Measurements from ENCODE around the gene RPL18.
"Not testable (repeated sequence)": the region's sequence is repeated elsewhere in the genome, so short reads cannot be mapped to it uniquely, and the experiment has no call there.

The RPL18 gene

GRCh38 chr19:48588670-48589401 lies 30.1 kb downstream of the RPL18 start:
- no peak overlapping the region for H3K27ac ChIP-seq

GRCh38 chr19:48587387-48587786 lies 31.6 kb downstream of the RPL18 start:
- no peak for TF ChIP-seq CTCF (IDR thresholded peaks at IDR 0.05)
- no peak for TF ChIP-seq ZFX (IDR thresholded peaks at IDR 0.05; ENCODE audit: borderline replicate concordance)
- no peak overlapping the region for H3K27ac ChIP-seq

More at GRCh38 chr19:48588670-48589401, 30.1 kb downstream of the RPL18 start:
- TF ChIP-seq ZFX (IDR thresholded peaks at IDR 0.05; ENCODE audit: borderline replicate concordance): no peak
- peak; percentile 98 for TF ChIP-seq CTCF (IDR thresholded peaks at IDR 0.05)

- no peak overlapping the region for H3K27ac ChIP-seq
Measured at GRCh38 chr19:48582168-48582567, 36.8 kb downstream of the RPL18 start.

DNA sequence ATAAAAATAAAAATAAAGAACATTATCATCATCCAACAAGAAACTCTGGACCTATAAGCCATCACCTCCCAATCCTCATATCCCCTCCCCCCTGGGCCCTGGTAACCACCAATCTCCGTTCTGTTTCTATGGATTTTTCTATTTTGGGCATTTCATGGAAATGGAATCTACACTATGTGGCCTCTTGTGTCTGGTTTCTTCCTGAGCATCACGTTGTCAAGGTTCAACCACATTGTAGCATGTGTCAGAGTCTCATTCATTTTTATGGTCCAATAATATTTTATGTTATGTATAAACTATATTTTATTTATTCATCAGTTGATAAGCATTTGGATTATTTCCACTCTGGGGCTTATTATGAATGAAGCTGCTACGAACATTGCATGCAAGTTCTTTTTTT lies 40.1 kb downstream of the RPL18 start:
- no peak overlapping the region for H3K27ac ChIP-seq
- TF ChIP-seq CTCF (IDR thresholded peaks at IDR 0.05) (no peak), ZFX (IDR thresholded peaks at IDR 0.05; ENCODE audit: borderline replicate concordance) (no peak)

More at GRCh38 chr19:48582168-48582567, 36.8 kb downstream of the RPL18 start:
- TF ChIP-seq CTCF (IDR thresholded peaks at IDR 0.05) (no peak), ZFX (IDR thresholded peaks at IDR 0.05; ENCODE audit: borderline replicate concordance) (no peak)

DNA sequence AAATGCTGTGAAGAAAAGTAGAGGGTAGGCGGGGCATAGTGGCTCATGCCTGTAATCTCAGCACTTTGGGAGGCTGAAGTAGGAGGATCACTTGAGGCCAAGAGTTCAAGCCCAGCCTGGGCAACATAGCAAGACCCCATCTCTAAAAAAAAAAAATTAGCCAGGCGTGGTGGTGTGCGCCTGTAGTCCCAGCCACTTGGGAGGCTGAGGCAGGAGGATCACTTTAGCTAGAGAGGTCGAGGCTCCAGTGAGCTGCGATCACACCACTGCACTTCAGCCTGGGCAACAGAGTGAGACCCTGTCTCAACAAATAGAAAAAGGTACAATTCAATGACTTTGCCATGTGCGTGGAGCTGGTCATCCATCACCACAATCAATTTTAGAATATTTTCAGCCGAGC lies 41.1 kb downstream of the RPL18 start:
- H3K27ac ChIP-seq: not testable (repeated sequence)

DNA sequence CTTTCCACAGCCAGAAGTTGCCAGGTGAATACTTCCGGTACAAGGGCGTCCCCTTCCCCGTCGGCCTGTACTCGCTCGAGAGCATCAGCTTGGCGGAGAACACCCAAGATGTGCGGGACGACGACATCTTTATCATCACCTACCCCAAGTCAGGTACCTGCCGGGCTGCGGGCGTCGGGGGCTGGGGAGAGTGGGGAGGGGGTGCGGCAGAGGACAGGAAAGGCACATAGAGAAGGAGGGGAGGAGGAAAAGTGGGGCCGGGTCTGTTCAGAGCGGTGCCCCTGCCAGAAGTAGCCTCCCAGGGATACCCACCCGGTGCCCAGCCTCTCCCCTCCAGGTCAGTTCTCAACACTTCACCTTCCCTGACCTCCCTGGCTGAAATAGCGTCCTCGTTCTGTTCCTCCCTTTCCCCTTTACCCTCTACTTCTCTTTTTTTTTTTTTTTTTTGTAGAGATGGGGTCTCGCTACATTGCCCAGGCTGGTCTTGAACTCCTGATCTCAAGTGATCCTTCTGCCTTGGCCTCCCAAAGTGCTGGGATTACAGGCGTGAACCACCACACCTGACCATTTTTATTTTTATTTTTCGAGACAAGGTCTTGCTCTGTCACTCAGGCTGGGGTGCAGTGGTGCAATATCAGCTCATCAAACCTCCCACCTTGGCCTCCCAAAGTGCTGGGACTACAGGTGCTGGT lies 42.9 kb downstream of the RPL18 start:
- no peak overlapping the region for H3K27ac ChIP-seq
- no peak for TF ChIP-seq ZFX (IDR thresholded peaks at IDR 0.05; ENCODE audit: borderline replicate concordance)
- TF ChIP-seq CTCF (IDR thresholded peaks at IDR 0.05): no peak

DNA sequence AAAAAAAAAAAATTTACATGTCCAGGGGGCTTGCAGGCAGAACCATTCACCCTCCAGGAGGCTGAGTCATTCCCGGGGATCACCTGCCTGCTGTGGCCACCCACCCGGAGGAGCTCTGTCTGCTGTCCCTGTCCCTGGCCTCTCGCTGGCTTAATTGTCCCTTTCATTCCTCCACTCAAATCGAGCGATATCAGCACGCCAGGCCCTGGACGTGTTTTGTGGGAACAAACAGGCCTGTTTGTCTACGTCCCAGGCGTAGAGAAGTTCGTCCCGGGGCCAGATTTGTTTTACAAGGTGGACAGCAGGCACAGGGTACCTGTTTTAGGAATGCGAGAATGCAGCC lies 45.8 kb downstream of the RPL18 start:
- TF ChIP-seq CTCF (IDR thresholded peaks at IDR 0.05) (no peak), ZFX (IDR thresholded peaks at IDR 0.05; ENCODE audit: borderline replicate concordance) (no peak)
- no peak overlapping the region for H3K27ac ChIP-seq

Data from 22Rv1 (cell line).